Central memory CD8-positive, alpha-beta T cell (primary cell): ENCODE data around the gene KLF16.

Source experiments
- ATAC-seq: fragments of 150-1000 bp; cut with Tn5 transposase; replicated peaks from 2 replicates; pipeline ENCODE4 v1.10.0; 2022; ENCODE audit warnings: mild to moderate bottlenecking, moderate FRiP score, moderate number of reproducible peaks; ENCODE audit not compliant: poor library complexity, severe bottlenecking; ENCODE audit errors: extremely low read depth
- DNase-seq, 2 donors: peaks; one replicate each; pipeline ENCODE4 v3.0.0; 2021; ENCODE audit warnings: low spot score in 2 of 2
- H3K27ac Mint-ChIP-seq: one replicate; pipeline ENCODE4 v1.8.0; 2022; ENCODE audit warnings: low read depth, mild to moderate bottlenecking, moderate library complexity, mixed read lengths
- H3K27me3 Mint-ChIP-seq: one replicate; pipeline ENCODE4 v1.8.0; 2022; ENCODE audit warnings: mixed read lengths
- H3K36me3 Mint-ChIP-seq: one replicate; pipeline ENCODE4 v1.8.0; 2022; ENCODE audit warnings: mild to moderate bottlenecking, moderate library complexity, mixed read lengths; ENCODE audit not compliant: insufficient read depth
- H3K4me1 Mint-ChIP-seq: one replicate; pipeline ENCODE4 v1.8.0; 2022; ENCODE audit warnings: mixed read lengths
- H3K4me3 Mint-ChIP-seq: one replicate; pipeline ENCODE4 v1.8.0; 2022; ENCODE audit warnings: mild to moderate bottlenecking, moderate library complexity, mixed read lengths
- H3K9me3 Mint-ChIP-seq: one replicate; pipeline ENCODE4 v1.8.0; 2022; ENCODE audit warnings: mixed read lengths

KLF16 gene

DNA sequence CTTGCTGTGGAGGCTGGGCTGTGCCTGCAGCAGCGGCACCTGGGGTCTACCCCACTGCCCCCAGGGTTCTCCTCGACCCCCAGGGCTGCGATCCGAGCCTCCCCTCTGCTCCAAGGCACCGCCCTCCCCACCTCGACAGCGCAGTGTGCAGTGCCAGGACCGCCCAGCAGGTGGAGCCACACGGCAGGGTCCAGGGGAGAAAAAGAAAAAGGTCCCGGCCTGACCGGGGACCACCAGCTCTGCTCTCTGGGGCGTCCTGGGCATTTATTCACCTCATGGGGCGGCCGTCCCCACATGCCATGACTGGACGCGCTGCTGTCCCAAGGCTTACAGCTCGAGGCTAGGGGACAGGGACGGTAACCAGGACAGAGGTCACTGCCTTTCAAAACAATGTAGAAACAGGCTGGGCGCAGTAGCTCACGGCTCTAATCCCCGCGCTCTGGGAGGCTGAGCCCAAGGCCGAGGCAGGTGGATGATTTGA, 25.7 kb downstream of the KLF16 start:
- no peaks in the 10 kb centered on the region for H3K9me3 Mint-ChIP-seq
- no peak overlapping the region for H3K4me3 Mint-ChIP-seq
- no peaks in the 10 kb centered on the region for H3K27me3 Mint-ChIP-seq
- no peak for ATAC-seq
- peaks cover 44% of the 10 kb centered on the region for H3K4me1 Mint-ChIP-seq
- H3K36me3 Mint-ChIP-seq, result peaks cover 32% of the 10 kb centered on the region
- H3K27ac Mint-ChIP-seq, result no peak overlapping the region
- peak; percentile 53 to 59 for DNase-seq

GRCh38 chr19:1837222-1837565, 26.2 kb downstream of the KLF16 start:
- Mint-ChIP-seq H3K4me3 (no peak overlapping the region), H3K27ac (no peak overlapping the region), H3K4me1 (peaks cover 40% of the 10 kb centered on the region), H3K27me3 (no peaks in the 10 kb centered on the region), H3K36me3 (peaks cover 32% of the 10 kb centered on the region), H3K9me3 (no peaks in the 10 kb centered on the region)
- DNase-seq, result no peak
- no peak for ATAC-seq

- Mint-ChIP-seq H3K4me1 (peaks cover 40% of the 10 kb centered on the region), H3K36me3 (peaks cover 29% of the 10 kb centered on the region), H3K4me3 (no peak overlapping the region), H3K9me3 (no peaks in the 10 kb centered on the region), H3K27ac (no peak overlapping the region), H3K27me3 (no peaks in the 10 kb centered on the region)
- ATAC-seq (no peak), DNase-seq (no peak)
These were observed 26.7 kb downstream of the KLF16 start for GRCh38 chr19:1836458-1837221.

GRCh38 chr19:1833540-1833939, 29.8 kb downstream of the KLF16 start:
- DNase-seq (no peak), ATAC-seq (no peak)
- peaks cover 33% of the 10 kb centered on the region for H3K36me3 Mint-ChIP-seq
- H3K9me3 Mint-ChIP-seq, result no peaks in the 10 kb centered on the region
- H3K27ac Mint-ChIP-seq, result peak overlapping the region; percentile 62
- H3K4me3 Mint-ChIP-seq, result no peak overlapping the region
- H3K27me3 Mint-ChIP-seq, result no peaks in the 10 kb centered on the region
- peaks cover 24% of the 10 kb centered on the region for H3K4me1 Mint-ChIP-seq

- DNase-seq (no peak), ATAC-seq (no peak)
- Mint-ChIP-seq H3K4me3 (no peak overlapping the region), H3K4me1 (peaks cover 18% of the 10 kb centered on the region), H3K27ac (peak overlapping the region; percentile 38), H3K9me3 (no peaks in the 10 kb centered on the region), H3K27me3 (no peaks in the 10 kb centered on the region), H3K36me3 (peaks cover 30% of the 10 kb centered on the region)
These were observed 31.2 kb downstream of the KLF16 start for GRCh38 chr19:1832046-1832663.

DNA sequence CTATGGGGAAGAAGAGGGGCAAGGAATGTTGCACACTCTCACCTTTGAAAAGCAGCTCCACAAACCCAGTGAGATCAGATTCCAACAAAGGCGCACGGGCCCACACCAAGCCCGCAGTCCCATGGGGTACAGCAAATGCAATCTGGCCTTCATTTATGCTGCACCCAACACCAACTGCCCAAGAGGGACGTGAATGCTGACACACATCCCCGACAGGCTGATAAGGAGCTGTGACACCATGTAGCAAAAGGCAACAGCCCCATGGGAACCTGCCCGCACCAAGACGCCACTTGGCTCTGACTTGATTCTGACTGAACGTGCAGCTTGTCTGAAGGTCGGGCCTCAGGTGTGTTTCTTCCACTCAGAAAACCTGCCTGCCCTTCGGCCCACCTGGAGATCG, 32.4 kb downstream of the KLF16 start:
- peaks cover 15% of the 10 kb centered on the region for H3K4me1 Mint-ChIP-seq
- peaks cover 34% of the 10 kb centered on the region for H3K36me3 Mint-ChIP-seq
- H3K27me3 Mint-ChIP-seq, result no peaks in the 10 kb centered on the region
- no peaks in the 10 kb centered on the region for H3K9me3 Mint-ChIP-seq
- no peak overlapping the region for H3K4me3 Mint-ChIP-seq
- ATAC-seq (no peak), DNase-seq (no peak)
- no peak overlapping the region for H3K27ac Mint-ChIP-seq

DNA sequence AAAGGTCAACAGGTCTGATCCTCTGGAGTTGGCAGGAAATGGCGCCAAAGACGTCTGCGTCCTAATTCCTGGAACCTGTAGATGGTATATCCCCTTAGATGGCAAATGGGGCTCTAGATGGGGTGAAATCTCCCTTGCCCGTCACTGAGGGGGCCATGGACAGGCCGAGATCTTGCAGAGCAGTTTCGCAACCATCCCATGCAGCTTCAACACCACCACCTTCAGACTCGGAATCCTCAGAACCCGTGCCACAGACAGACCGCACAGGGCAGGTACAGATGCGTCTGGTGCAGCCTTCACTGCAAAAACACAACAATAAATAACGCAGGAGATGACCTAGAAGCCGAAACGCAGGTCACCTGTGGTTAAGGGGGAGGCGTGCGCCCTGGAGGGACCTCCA, 32.8 kb downstream of the KLF16 start:
- DNase-seq (no peak), ATAC-seq (no peak)
- no peak overlapping the region for H3K27ac Mint-ChIP-seq
- H3K4me1 Mint-ChIP-seq, result peaks cover 11% of the 10 kb centered on the region
- no peak overlapping the region for H3K4me3 Mint-ChIP-seq
- H3K27me3 Mint-ChIP-seq, result no peaks in the 10 kb centered on the region
- no peaks in the 10 kb centered on the region for H3K9me3 Mint-ChIP-seq
- peaks cover 37% of the 10 kb centered on the region for H3K36me3 Mint-ChIP-seq

DNA sequence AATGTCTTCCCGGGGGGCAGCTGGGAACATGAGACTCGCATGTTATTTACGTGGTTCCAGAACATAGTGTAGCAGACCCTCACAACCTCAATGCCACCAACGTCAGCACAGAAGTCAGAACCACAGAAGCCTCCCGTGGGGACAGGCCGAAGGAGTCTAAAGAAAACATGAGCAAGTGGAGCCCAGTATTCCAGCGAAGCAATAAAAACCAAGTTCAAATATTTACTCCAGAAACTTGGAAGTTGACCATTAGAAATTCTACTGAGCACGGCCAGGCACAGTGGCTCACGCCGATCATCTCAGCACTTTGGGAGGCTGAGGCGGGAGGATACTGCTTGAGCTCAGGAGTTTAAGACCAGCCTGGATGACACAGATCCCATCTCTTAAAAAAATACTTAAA, 33.4 kb downstream of the KLF16 start:
- DNase-seq (no peak), ATAC-seq (no peak)
- no peak overlapping the region for H3K4me3 Mint-ChIP-seq
- H3K36me3 Mint-ChIP-seq, result peaks cover 39% of the 10 kb centered on the region
- H3K27ac Mint-ChIP-seq, result no peak overlapping the region
- no peaks in the 10 kb centered on the region for H3K27me3 Mint-ChIP-seq
- H3K4me1 Mint-ChIP-seq, result peaks cover 10% of the 10 kb centered on the region
- H3K9me3 Mint-ChIP-seq, result no peaks in the 10 kb centered on the region

GRCh38 chr19:1828279-1829238, 34.8 kb downstream of the KLF16 start:
- no peak for ATAC-seq
- Mint-ChIP-seq H3K27me3 (no peaks in the 10 kb centered on the region), H3K4me3 (no peak overlapping the region), H3K36me3 (peaks cover 48% of the 10 kb centered on the region), H3K4me1 (peaks cover 10% of the 10 kb centered on the region), H3K9me3 (no peaks in the 10 kb centered on the region), H3K27ac (no peak overlapping the region)
- DNase-seq, result no peak

- DNase-seq, result no peak
- no peaks in the 10 kb centered on the region for H3K9me3 Mint-ChIP-seq
- peaks cover 10% of the 10 kb centered on the region for H3K4me1 Mint-ChIP-seq
- no peaks in the 10 kb centered on the region for H3K27me3 Mint-ChIP-seq
- no peak for ATAC-seq
- H3K36me3 Mint-ChIP-seq, result peaks cover 44% of the 10 kb centered on the region
- no peak overlapping the region for H3K27ac Mint-ChIP-seq
- no peak overlapping the region for H3K4me3 Mint-ChIP-seq
These were observed 35.7 kb downstream of the KLF16 start for GRCh38 chr19:1827566-1828278.

- no peak for DNase-seq
- Mint-ChIP-seq H3K4me3 (no peak overlapping the region), H3K27me3 (no peaks in the 10 kb centered on the region), H3K36me3 (peaks cover 46% of the 10 kb centered on the region), H3K4me1 (peaks cover 7% of the 10 kb centered on the region), H3K9me3 (no peaks in the 10 kb centered on the region), H3K27ac (no peak overlapping the region)
- no peak for ATAC-seq
These were observed 36.5 kb downstream of the KLF16 start for GRCh38 chr19:1826557-1827521.
